ENCODE data around the gene DCD.
"Not testable (repeated sequence)": the region's sequence is repeated elsewhere in the genome, so short reads cannot be mapped to it uniquely, and the experiment has no call there.

DCD gene

GRCh38 chr12:54657105-54657607 is 9.0 kb upstream of the DCD start:
- DNase-seq (ENCODE audit: low read depth, low spot score): no peak

GRCh38 chr12:54654926-54655325 is 6.8 kb upstream of the DCD start:
- DNase-seq (ENCODE audit: low read depth, low spot score): no peak
- H3K27ac ChIP-seq: no peak overlapping the region

More at GRCh38 chr12:54657105-54657607, 9.0 kb upstream of the DCD start:
- no peak overlapping the region for H3K27ac ChIP-seq

- H3K27ac ChIP-seq: no peak overlapping the region
- no peak for DNase-seq (ENCODE audit: low read depth, low spot score)
Measured at GRCh38 chr12:54653025-54653424, 4.9 kb upstream of the DCD start.

GRCh38 chr12:54650889-54651288 is 2.7 kb upstream of the DCD start:
- H3K27ac ChIP-seq: no peak overlapping the region

GRCh38 chr12:54650409-54650808 is 2.2 kb upstream of the DCD start:
- H3K27ac ChIP-seq: no peak overlapping the region
- DNase-seq (ENCODE audit: low read depth, low spot score): no peak

More at GRCh38 chr12:54650889-54651288, 2.7 kb upstream of the DCD start:
- DNase-seq (ENCODE audit: low read depth, low spot score): no peak

- DNase-seq (ENCODE audit: low read depth, low spot score): no peak
- no peak overlapping the region for H3K27ac ChIP-seq
Measured at GRCh38 chr12:54649825-54650224, 1.7 kb upstream of the DCD start.

- H3K27ac ChIP-seq: no peak overlapping the region
- no peak for DNase-seq (ENCODE audit: low read depth, low spot score)
Measured at GRCh38 chr12:54641554-54641953, 6.6 kb downstream of the DCD start.

GRCh38 chr12:54641089-54641488 is 7.1 kb downstream of the DCD start:
- no peak overlapping the region for H3K27ac ChIP-seq
- no peak for DNase-seq (ENCODE audit: low read depth, low spot score)

- H3K27ac ChIP-seq; DNase-seq (ENCODE audit: low read depth, low spot score): not testable (repeated sequence)
Measured at GRCh38 chr12:54639112-54639511, 9.1 kb downstream of the DCD start.

GRCh38 chr12:54634795-54635194 is 13.4 kb downstream of the DCD start, which contains the start of gene LACRT:
Gene LACRT (minus strand): TSS chr12:54634895. CDS start chr12:54634841, 54 bp downstream.
- no peak for DNase-seq (ENCODE audit: low read depth, low spot score)
- H3K27ac ChIP-seq: no peak within 1 kb of the TSS

GRCh38 chr12:54631988-54632728 is 16.0 kb downstream of the DCD start:
- H3K27ac ChIP-seq: no peak overlapping the region
- DNase-seq (ENCODE audit: low read depth, low spot score): no peak

- no peak for DNase-seq (ENCODE audit: low read depth, low spot score)
- no peak overlapping the region for H3K27ac ChIP-seq
Measured at GRCh38 chr12:54631551-54631950, 16.6 kb downstream of the DCD start.

GRCh38 chr12:54629925-54630324 is 18.2 kb downstream of the DCD start:
- H3K27ac ChIP-seq: no peak overlapping the region
- no peak for DNase-seq (ENCODE audit: low read depth, low spot score)

GRCh38 chr12:54628186-54628846 is 19.8 kb downstream of the DCD start:
- DNase-seq (ENCODE audit: low read depth, low spot score): no peak

GRCh38 chr12:54627304-54627703 is 20.9 kb downstream of the DCD start:
- H3K27ac ChIP-seq: no peak overlapping the region
- DNase-seq (ENCODE audit: low read depth, low spot score): no peak

More at GRCh38 chr12:54628186-54628846, 19.8 kb downstream of the DCD start:
- no peak overlapping the region for H3K27ac ChIP-seq

- DNase-seq (ENCODE audit: low read depth, low spot score): no peak
- no peak overlapping the region for H3K27ac ChIP-seq
Measured at GRCh38 chr12:54625598-54625997, 22.6 kb downstream of the DCD start.

- DNase-seq (ENCODE audit: low read depth, low spot score): no peak
- H3K27ac ChIP-seq: no peak overlapping the region
Measured at GRCh38 chr12:54624315-54625279, 23.6 kb downstream of the DCD start.

GRCh38 chr12:54622463-54623183 is 25.5 kb downstream of the DCD start:
- DNase-seq (ENCODE audit: low read depth, low spot score): no peak
- no peak overlapping the region for H3K27ac ChIP-seq

- H3K27ac ChIP-seq: no peak overlapping the region
- DNase-seq (ENCODE audit: low read depth, low spot score): no peak
Measured at GRCh38 chr12:54616933-54617680, 31.1 kb downstream of the DCD start.

Measured in epithelial cell of prostate (primary cell).